Renal pelvis (tissue), 12 donors: Measurements from ENCODE around the gene NFATC2. TPM values are rescaled to one million over a fixed set of nuclear protein-coding genes. Genes with fewer than 3 reads are reported as not detected.

ENCODE experiments used
- DNase-seq: peaks from one replicate; pipeline ENCODE4 v3.0.0-alpha.2; 2013
- long read RNA-seq, 16 experiments: transcript quantifications; one replicate each; lab custom pipeline, GENCODE V29; 2026
- polyA plus RNA-seq, 3 donors: library from polyadenylated mRNA; unstranded; fragments of 120-200 nt; gene quantifications; one replicate each; pipeline ENCODE4 v1.2.1, GENCODE V29; 2013; ENCODE audit not compliant: insufficient read length in 3 of 3

The NFATC2 gene
- polyA plus RNA-seq = 1 to 10 TPM; 1.6 to 1.7 (median 1.7) TPM
- long read RNA-seq, donor 1 = 0 reads
- long read RNA-seq, donor 2 = 0 reads
- long read RNA-seq, donor 3 = 0 reads
- long read RNA-seq, donor 4 = 0 reads
- long read RNA-seq, donor 5 = 0 reads
- long read RNA-seq, donor 6 = 0 reads
- long read RNA-seq, donor 7 = 0 reads
- long read RNA-seq, donor 8 = 0 reads
- long read RNA-seq, donor 9 = 0 reads
- long read RNA-seq, donor 10 = 0 reads
- long read RNA-seq, donor 11 = 0 reads
- long read RNA-seq, donor 12, partial matches to known transcripts = 0 of 1 reads
- long read RNA-seq, donor 12, other reads (novel, unspliced or antisense) = 0 of 1 reads
- long read RNA-seq, donor 13 = 0 reads
- long read RNA-seq, donor 14 = 0 reads
- long read RNA-seq, donor 15 = 0 reads
- long read RNA-seq, donor 16 = 0 reads

GRCh38 chr20:51542571-51543421 lies at the start of gene NFATC2:
NFATC2 (minus strand) TSS chr20:51542719; CDS start chr20:51542499, 220 bp downstream.
- no peak for DNase-seq

GRCh38 chr20:51591871-51592270 lies 49.4 kb upstream of the NFATC2 start:
- DNase-seq = no peak

GRCh38 chr20:51588762-51589161 lies 46.2 kb upstream of the NFATC2 start:
- DNase-seq = no peak

GRCh38 chr20:51587145-51587544 lies 44.6 kb upstream of the NFATC2 start:
- no peak for DNase-seq

GRCh38 chr20:51586005-51586440 lies 43.5 kb upstream of the NFATC2 start:
- DNase-seq = no peak

GRCh38 chr20:51585148-51585547 lies 42.6 kb upstream of the NFATC2 start:
- DNase-seq = no peak

- DNase-seq = no peak
Observed at GRCh38 chr20:51584737-51585136, 42.2 kb upstream of the NFATC2 start.

GRCh38 chr20:51584116-51584515 lies 41.6 kb upstream of the NFATC2 start:
- no peak for DNase-seq

GRCh38 chr20:51583499-51583898 lies 41.0 kb upstream of the NFATC2 start:
- DNase-seq = no peak

- no peak for DNase-seq
Observed at GRCh38 chr20:51583073-51583472, 40.6 kb upstream of the NFATC2 start.

GRCh38 chr20:51581571-51581970 lies 39.1 kb upstream of the NFATC2 start:
- DNase-seq = no peak

- DNase-seq = no peak
Observed at GRCh38 chr20:51579137-51579536, 36.6 kb upstream of the NFATC2 start.

- DNase-seq = no peak
Observed at GRCh38 chr20:51578145-51578459, 35.6 kb upstream of the NFATC2 start.

GRCh38 chr20:51577432-51578144 lies 35.1 kb upstream of the NFATC2 start:
- DNase-seq = no peak

- DNase-seq = no peak
Observed at GRCh38 chr20:51575486-51575885, 33.0 kb upstream of the NFATC2 start.

- DNase-seq = no peak
Observed at GRCh38 chr20:51574248-51575033, 31.9 kb upstream of the NFATC2 start.

- DNase-seq = no peak
Observed at GRCh38 chr20:51573576-51574243, 31.2 kb upstream of the NFATC2 start.

- DNase-seq = no peak
Observed at GRCh38 chr20:51571460-51571794, 28.9 kb upstream of the NFATC2 start.

- DNase-seq = no peak
Observed at GRCh38 chr20:51570739-51571459, 28.4 kb upstream of the NFATC2 start.
